Measurements from ENCODE around the gene GNB5. TPM values are rescaled to one million over a fixed set of nuclear protein-coding genes. Genes with fewer than 3 reads are reported as not detected.
"Not testable (repeated sequence)": the region's sequence is repeated elsewhere in the genome, so short reads cannot be mapped to it uniquely, and the experiment has no call there.

The GNB5 gene
- total RNA-seq, 1 donor from 2014 or later, result 23.7 TPM

DNA sequence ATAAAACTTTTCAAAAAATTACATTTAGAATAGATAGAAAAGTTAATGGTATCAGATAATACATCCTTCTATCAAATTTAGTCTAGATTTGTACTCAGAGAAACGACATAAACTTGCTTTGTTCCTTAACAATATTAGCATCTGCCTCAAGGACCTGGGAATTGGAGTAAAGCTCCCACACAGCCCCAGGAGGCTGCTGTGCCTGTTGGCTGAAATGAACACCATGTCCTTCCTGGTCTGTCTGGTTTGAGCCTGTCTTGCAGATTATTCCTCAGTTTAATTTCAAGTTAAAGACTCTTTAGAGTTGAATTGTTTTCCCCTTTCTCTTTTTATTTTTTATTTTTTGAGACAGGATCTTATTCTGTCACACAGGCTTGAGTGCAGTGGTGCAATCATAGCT lies 19.4 kb downstream of the GNB5 start:
- TF ChIP-seq, protein P1, sequence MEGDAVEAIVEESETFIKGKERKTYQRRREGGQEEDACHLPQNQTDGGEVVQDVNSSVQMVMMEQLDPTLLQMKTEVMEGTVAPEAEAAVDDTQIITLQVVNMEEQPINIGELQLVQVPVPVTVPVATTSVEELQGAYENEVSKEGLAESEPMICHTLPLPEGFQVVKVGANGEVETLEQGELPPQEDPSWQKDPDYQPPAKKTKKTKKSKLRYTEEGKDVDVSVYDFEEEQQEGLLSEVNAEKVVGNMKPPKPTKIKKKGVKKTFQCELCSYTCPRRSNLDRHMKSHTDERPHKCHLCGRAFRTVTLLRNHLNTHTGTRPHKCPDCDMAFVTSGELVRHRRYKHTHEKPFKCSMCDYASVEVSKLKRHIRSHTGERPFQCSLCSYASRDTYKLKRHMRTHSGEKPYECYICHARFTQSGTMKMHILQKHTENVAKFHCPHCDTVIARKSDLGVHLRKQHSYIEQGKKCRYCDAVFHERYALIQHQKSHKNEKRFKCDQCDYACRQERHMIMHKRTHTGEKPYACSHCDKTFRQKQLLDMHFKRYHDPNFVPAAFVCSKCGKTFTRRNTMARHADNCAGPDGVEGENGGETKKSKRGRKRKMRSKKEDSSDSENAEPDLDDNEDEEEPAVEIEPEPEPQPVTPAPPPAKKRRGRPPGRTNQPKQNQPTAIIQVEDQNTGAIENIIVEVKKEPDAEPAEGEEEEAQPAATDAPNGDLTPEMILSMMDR (conservative IDR thresholded peaks at IDR 0.05; ENCODE audit: low read depth, low read length), result no peak
- no peak for DNase-seq (ENCODE audit: low read depth)
- no peak overlapping the region for H3K4me3 ChIP-seq (ENCODE audit: low read depth, low read length)

DNA sequence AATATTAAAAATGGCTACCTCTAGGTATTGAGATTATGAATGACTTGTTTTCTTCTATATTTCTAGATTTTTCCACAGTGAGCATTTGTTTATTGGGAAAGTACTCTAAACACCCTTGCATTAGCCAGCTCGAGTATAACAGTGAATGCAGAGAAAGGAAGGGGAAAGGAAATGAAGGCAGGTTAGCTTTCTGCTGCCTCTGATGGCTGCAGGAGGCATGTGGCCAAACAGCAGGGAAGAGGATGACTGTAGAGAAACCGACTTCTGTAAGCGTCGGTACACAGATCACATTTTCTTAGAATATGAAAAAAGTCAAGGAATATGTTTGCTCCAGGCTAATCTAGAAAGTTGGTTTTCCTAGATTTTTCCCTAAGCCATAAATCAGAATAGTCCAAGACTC lies 19.8 kb downstream of the GNB5 start:
- TF ChIP-seq, protein P1 (conservative IDR thresholded peaks at IDR 0.05; ENCODE audit: low read depth, low read length), result peak; percentile 6
- no peak overlapping the region for H3K4me3 ChIP-seq (ENCODE audit: low read depth, low read length)
- DNase-seq (ENCODE audit: low read depth), result no peak

DNA sequence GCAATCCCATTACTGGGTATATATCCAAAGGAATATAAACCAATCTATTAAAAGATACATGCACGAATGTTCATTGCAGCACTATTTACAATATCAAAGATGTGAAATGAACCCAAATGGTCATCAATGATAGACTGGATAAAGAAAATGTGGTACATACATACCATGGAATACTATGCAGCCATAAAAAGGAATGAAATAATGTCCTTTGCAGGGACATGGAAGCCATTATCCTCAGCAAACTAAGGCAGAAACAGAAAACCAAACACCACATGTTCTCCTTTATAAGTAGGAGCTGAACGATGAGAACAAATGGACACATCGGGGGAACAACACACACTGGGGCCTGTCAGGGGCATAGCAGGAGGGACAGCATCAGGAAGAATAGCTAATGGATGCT lies 21.0 kb downstream of the GNB5 start:
- H3K4me3 ChIP-seq (ENCODE audit: low read depth, low read length); DNase-seq (ENCODE audit: low read depth): not testable (repeated sequence)

DNA sequence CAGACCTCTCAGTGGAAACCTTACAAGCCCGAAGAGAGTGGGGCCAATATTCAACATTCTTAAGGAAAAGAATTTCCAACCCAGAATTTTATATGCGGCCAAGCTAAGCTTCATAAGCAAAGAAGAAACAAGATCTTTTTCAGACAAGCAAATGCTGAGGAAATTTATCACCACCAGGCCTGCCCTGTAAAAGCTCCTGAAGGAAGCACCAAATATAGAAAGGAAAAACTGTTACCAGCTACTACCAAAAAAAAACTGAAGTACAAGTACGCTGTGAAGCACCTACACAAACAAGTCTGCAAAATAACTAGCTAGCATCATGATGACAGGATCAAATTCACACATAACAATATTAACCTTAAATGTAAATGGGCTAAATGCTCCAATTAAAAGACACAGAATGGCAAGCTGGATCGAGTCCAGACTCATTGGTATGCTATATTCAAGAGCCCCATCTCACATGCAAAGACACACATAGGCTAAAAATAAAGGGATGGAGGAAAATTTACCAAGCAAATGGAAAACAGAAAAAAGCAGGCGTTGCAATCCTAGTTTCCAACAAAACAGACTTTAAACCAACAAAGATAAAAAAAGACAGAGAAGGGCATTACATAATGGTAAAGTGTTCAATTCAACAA lies 25.6 kb downstream of the GNB5 start:
- H3K4me3 ChIP-seq (ENCODE audit: low read depth, low read length); DNase-seq (ENCODE audit: low read depth): not testable (repeated sequence)

DNA sequence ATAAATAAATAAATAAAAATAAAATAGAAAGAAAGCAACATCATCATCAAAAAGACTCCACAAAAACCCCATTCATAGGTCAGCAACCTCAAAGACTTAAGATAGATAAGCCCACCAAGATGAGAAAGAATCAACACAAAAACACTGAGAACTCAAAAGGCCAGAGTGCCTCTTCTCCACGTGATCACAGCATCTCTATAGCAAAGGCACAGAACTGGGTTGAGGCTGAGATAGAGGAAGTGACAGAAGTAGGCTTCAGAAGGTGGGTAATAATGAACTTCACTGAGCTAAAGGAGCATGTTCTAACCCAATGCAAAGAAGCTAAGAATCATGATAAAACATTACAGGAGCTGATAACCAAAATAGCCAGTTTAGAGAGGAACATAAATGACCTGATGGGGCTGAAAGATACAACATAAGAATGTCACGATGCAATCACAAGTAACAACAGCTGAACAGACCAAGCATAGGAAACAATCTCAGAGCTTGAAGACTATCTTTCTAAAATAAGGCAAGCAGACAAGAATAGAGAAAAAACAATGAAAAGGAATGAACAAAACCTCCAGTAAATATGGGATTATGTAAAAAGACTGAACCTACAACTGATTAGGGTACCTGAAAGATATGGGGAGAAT lies 26.4 kb downstream of the GNB5 start:
- no peak overlapping the region for H3K4me3 ChIP-seq (ENCODE audit: low read depth, low read length)
- no peak for DNase-seq (ENCODE audit: low read depth)
- TF ChIP-seq, protein P1 (conservative IDR thresholded peaks at IDR 0.05; ENCODE audit: low read depth, low read length), result no peak

DNA sequence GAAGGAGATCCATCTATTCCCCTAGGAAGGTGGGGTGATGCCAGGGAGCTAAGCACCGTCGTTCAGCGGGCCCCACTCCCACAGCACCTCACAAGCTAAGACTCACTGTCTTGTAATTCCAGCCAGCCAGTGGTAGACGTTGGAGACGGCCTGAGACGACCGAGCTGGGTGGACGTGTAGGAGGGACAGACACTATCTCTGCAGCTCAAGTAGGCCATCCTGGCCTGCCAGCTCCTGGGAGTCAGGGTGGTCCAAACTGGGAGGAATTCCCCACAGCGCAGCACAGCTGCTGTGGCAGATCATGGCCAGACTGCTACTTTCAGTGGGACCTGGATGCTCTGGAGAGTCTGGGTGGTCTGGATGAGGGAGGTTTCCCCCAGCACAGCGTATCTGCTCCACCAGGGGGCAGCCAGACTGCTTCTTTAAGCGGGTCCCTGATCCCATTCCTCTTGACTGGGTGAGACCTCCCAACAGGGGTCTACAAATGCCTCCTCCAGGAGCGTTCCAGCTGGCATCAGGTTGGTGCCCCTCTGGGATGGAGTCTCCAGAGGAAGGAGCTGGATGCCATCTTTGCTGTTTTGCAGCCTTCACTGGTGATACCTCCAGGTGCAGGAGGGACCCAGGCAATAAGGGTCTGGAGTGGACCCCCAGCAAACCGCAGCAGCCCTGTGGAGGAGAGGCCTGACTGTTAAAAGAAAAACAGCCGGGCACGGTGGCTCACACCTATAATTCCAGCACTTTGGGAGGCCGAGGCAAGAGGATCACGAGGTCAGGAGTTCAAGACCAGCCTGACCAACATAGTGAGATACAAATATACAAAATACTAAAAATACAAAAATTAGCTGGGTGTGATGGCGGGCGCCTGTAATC lies 27.6 kb downstream of the GNB5 start:
- TF ChIP-seq, protein P1 (conservative IDR thresholded peaks at IDR 0.05; ENCODE audit: low read depth, low read length), result peak; percentile 37
- no peak overlapping the region for H3K4me3 ChIP-seq (ENCODE audit: low read depth, low read length)
- DNase-seq (ENCODE audit: low read depth), result no peak

DNA sequence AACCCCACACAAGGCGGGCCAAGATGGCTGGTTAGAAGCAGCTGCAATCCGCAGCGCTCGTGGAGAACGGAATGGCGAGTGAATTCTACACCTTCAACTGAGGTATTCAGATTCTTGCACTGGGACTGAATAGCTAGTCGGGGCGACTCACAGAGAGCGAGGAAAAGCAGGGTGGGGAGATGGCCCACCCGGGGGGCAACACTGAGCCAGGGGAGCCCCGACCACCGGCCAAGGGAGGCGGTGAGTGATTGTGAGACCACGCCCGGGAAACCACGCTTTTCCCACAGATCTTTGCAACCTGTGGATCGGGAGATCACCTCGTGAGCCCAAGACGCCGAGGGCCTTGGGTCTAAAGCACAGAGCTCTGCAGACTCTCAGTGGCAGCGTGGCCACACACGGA lies 28.3 kb downstream of the GNB5 start:
- TF ChIP-seq, protein P1 (conservative IDR thresholded peaks at IDR 0.05; ENCODE audit: low read depth, low read length), result no peak
- no peak overlapping the region for H3K4me3 ChIP-seq (ENCODE audit: low read depth, low read length)
- DNase-seq (ENCODE audit: low read depth), result no peak

Data from epithelial cell of proximal tubule (primary cell).